Measurements from ENCODE around the gene CAMKK1.

GRCh38 chr17:3879591-3880417, 13.0 kb downstream of the CAMKK1 start:
- TF ChIP-seq CTCF (IDR thresholded peaks at IDR 0.05) (no peak), POLR2A (IDR thresholded peaks at IDR 0.05) (no peak)

Measured in ovary (tissue), 3 donors.